Liver (tissue), 2 donors: ENCODE results near the gene PHF10.

Experiments
- JUND ChIP-seq, 2 donors: IDR thresholded peaks; 2 replicates each; pipeline ENCODE4 v1.6.1; 2016; ENCODE audit warnings: antibody characterized with exemption in 2 of 2
- REST ChIP-seq: IDR thresholded peaks from 2 replicates; pipeline ENCODE4 v1.6.1; 2016; ENCODE audit warnings: antibody characterized with exemption, mild to moderate bottlenecking
- donor health status: healthy.

GRCh38 chr6:169675011-169675410, 49.3 kb downstream of the PHF10 start:
- TF ChIP-seq JUND (IDR thresholded peaks at IDR 0.05) (no peak), REST (no peak)
